ENCODE results near the gene PLA2R1. TPM values are rescaled to one million over a fixed set of nuclear protein-coding genes. Genes with fewer than 3 reads are reported as not detected.

Gene PLA2R1
- total RNA-seq, 1 experiment from 2014 or later = 5.7 TPM

DNA sequence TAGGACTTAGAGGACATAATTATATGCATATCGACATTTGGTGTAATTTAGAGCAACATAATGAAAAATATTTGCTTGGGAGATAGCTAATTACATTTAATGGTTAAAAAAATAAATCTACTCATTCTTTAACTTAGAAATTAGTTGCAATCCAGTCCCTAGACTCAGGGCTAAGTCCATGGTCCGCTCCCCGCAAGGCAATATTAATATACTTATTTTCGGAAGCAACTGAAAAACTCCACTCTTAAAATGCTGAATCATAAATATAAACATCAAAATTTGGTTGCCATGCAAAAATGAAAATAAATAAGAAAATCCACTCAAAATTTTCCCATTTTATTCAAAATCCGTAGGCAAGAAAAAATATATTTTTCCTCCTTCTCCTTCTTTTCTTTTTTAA lies 164.7 kb downstream of the PLA2R1 start:
- Histone ChIP-seq H3K4me1 (ENCODE audit: control insufficient read depth, insufficient read depth, low read length) (no peaks in the 10 kb centered on the region), H3K27me3 (ENCODE audit: control insufficient read depth, insufficient read depth, low read length) (peaks cover 22% of the 10 kb centered on the region), H3K4me3 (ENCODE audit: low read depth in 2 of 2, low read length in 2 of 2) (no peak overlapping the region), H3K9me3 (ENCODE audit: control insufficient read depth, insufficient read depth, low read depth, low read length) (no peaks in the 10 kb centered on the region), H3K27ac (ENCODE audit: low read length) (no peak overlapping the region), H3K36me3 (ENCODE audit: control insufficient read depth, insufficient read depth, low read length) (no peaks in the 10 kb centered on the region)
- TF ChIP-seq SIN3A (IDR thresholded peaks at IDR 0.05; ENCODE audit: borderline replicate concordance, insufficient read depth, low read depth, low read length) = no peak
- TF ChIP-seq, protein P1, sequence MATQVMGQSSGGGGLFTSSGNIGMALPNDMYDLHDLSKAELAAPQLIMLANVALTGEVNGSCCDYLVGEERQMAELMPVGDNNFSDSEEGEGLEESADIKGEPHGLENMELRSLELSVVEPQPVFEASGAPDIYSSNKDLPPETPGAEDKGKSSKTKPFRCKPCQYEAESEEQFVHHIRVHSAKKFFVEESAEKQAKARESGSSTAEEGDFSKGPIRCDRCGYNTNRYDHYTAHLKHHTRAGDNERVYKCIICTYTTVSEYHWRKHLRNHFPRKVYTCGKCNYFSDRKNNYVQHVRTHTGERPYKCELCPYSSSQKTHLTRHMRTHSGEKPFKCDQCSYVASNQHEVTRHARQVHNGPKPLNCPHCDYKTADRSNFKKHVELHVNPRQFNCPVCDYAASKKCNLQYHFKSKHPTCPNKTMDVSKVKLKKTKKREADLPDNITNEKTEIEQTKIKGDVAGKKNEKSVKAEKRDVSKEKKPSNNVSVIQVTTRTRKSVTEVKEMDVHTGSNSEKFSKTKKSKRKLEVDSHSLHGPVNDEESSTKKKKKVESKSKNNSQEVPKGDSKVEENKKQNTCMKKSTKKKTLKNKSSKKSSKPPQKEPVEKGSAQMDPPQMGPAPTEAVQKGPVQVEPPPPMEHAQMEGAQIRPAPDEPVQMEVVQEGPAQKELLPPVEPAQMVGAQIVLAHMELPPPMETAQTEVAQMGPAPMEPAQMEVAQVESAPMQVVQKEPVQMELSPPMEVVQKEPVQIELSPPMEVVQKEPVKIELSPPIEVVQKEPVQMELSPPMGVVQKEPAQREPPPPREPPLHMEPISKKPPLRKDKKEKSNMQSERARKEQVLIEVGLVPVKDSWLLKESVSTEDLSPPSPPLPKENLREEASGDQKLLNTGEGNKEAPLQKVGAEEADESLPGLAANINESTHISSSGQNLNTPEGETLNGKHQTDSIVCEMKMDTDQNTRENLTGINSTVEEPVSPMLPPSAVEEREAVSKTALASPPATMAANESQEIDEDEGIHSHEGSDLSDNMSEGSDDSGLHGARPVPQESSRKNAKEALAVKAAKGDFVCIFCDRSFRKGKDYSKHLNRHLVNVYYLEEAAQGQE (IDR thresholded peaks at IDR 0.05; ENCODE audit: insufficient read depth in 1 of 2, low read depth in 2 of 2, low read length in 1 of 2) = no peak
- TF ChIP-seq POLR2AphosphoS5 (IDR thresholded peaks at IDR 0.05; ENCODE audit: low read depth, low read length) = no peak
- TF ChIP-seq TCF7L2 (IDR thresholded peaks at IDR 0.05; ENCODE audit: low read depth, low read length) = no peak
- TF ChIP-seq, protein P2, sequence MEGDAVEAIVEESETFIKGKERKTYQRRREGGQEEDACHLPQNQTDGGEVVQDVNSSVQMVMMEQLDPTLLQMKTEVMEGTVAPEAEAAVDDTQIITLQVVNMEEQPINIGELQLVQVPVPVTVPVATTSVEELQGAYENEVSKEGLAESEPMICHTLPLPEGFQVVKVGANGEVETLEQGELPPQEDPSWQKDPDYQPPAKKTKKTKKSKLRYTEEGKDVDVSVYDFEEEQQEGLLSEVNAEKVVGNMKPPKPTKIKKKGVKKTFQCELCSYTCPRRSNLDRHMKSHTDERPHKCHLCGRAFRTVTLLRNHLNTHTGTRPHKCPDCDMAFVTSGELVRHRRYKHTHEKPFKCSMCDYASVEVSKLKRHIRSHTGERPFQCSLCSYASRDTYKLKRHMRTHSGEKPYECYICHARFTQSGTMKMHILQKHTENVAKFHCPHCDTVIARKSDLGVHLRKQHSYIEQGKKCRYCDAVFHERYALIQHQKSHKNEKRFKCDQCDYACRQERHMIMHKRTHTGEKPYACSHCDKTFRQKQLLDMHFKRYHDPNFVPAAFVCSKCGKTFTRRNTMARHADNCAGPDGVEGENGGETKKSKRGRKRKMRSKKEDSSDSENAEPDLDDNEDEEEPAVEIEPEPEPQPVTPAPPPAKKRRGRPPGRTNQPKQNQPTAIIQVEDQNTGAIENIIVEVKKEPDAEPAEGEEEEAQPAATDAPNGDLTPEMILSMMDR (IDR thresholded peaks at IDR 0.05) = no peak
- DNase-seq (ENCODE audit: low read depth, low spot score) = no peak
- in situ Hi-C loops (cut with HindIII; ENCODE audit: low pct_unique_long_range_greater_than_20kb, low sequenced_read_pairs) (no loop called here), intact Hi-C loops (cut with micrococcal nuclease; ENCODE audit: unreplicated experiment) (no loop called here)
- no TSS peak for BruUV-seq (replicated peaks)
- ATAC-seq = no peak
- CTCF ChIA-PET = no interaction called here
- POLR2A ChIA-PET = interaction anchor here (0.6 kb wide), 1 partner anchor 18 kb away, joined by 6 read pairs; no protein-coding TSS in a partner anchor

DNA sequence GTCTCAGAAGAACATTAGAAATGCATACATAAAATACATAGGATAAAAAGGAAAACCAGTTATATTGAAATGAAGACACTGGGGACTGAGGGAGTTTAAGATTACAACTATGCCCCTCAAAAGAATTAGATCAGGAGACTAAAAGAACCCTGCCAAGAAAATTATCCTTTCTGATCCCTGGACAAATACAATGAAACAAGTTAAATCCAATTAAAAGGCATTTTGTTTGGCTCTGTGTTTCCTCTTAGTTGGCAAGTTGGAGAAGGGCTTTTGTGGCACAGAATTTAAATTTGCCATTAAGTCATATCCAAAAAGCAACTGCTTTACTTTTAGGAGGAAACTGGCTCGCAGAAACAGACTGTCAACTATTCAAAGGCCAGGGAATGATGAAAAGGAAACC lies 165.3 kb downstream of the PLA2R1 start:
- no TSS peak for BruUV-seq (replicated peaks)
- intact Hi-C loops (cut with micrococcal nuclease; ENCODE audit: unreplicated experiment) = no loop called here

More for the DNA sequence above, 165.3 kb downstream of the PLA2R1 start:
- Histone ChIP-seq H3K4me1 (ENCODE audit: control insufficient read depth, insufficient read depth, low read length) (no peaks in the 10 kb centered on the region), H3K36me3 (ENCODE audit: control insufficient read depth, insufficient read depth, low read length) (no peaks in the 10 kb centered on the region), H3K27ac (ENCODE audit: low read length) (no peak overlapping the region), H3K9me3 (ENCODE audit: control insufficient read depth, insufficient read depth, low read depth, low read length) (no peaks in the 10 kb centered on the region), H3K4me3 (ENCODE audit: low read depth in 2 of 2, low read length in 2 of 2) (no peak overlapping the region), H3K27me3 (ENCODE audit: control insufficient read depth, insufficient read depth, low read length) (peaks cover 20% of the 10 kb centered on the region)
- ChIA-PET POLR2A (interaction anchor here (0.6 kb wide), 1 partner anchor 19 kb away, joined by 6 read pairs; no protein-coding TSS in a partner anchor), CTCF (no interaction called here)
- DNase-seq (ENCODE audit: low read depth, low spot score) = no peak
- TF ChIP-seq, protein P1 (IDR thresholded peaks at IDR 0.05; ENCODE audit: insufficient read depth in 1 of 2, low read depth in 2 of 2, low read length in 1 of 2) = no peak
- TF ChIP-seq TCF7L2 (IDR thresholded peaks at IDR 0.05; ENCODE audit: low read depth, low read length) = no peak
- TF ChIP-seq, protein P2 (IDR thresholded peaks at IDR 0.05) = no peak
- TF ChIP-seq SIN3A (IDR thresholded peaks at IDR 0.05; ENCODE audit: borderline replicate concordance, insufficient read depth, low read depth, low read length) = no peak
- no peak for TF ChIP-seq POLR2AphosphoS5 (IDR thresholded peaks at IDR 0.05; ENCODE audit: low read depth, low read length)
- in situ Hi-C loops (cut with HindIII; ENCODE audit: low pct_unique_long_range_greater_than_20kb, low sequenced_read_pairs) = no loop called here
- ATAC-seq = no peak

All from Panc1 (cell line).